Brain microvascular endothelial cell (primary cell): Measurements from ENCODE around the gene ARF1.

ENCODE experiments used
- DNase-seq: peaks from one replicate; pipeline ENCODE4 v3.0.0-alpha.2; 2020
- H3K27ac ChIP-seq: fragments of 250-450 bp; sonication (Bioruptor Pico); 2 replicates; pipeline ENCODE4 v1.5.1; 2020; ENCODE audit warnings: mild to moderate bottlenecking, moderate library complexity
- H3K27me3 ChIP-seq: fragments of 250-450 bp; sonication (Bioruptor Pico); replicated peaks from 2 replicates; pipeline ENCODE4 v1.5.1; 2020; ENCODE audit warnings: mild to moderate bottlenecking
- H3K36me3 ChIP-seq: fragments of 250-450 bp; sonication (Bioruptor Pico); replicated peaks from 2 replicates; pipeline ENCODE4 v1.5.1; 2020; ENCODE audit warnings: mild to moderate bottlenecking
- H3K4me3 ChIP-seq: 2 replicates; pipeline ENCODE4 v1.5.1; 2011; ENCODE audit warnings: low read depth, mild to moderate bottlenecking, control low read depth, low read length, moderate library complexity
- in situ Hi-C: cut with HindIII; loops from 2 replicates; pipeline ENCODE4 v1.10.0; 2017; ENCODE audit warnings: low sequenced_read_pairs, low pct_ligation_motif_present
- TF ChIP-seq, protein P1 (sequence below): IDR thresholded peaks from 2 replicates; pipeline ENCODE4 v1.5.1; 2011; ENCODE audit warnings: low read depth, mild to moderate bottlenecking, moderate library complexity, low read length, control low read depth, inconsistent platforms; ENCODE audit errors: missing control alignments

Gene ARF1

DNA sequence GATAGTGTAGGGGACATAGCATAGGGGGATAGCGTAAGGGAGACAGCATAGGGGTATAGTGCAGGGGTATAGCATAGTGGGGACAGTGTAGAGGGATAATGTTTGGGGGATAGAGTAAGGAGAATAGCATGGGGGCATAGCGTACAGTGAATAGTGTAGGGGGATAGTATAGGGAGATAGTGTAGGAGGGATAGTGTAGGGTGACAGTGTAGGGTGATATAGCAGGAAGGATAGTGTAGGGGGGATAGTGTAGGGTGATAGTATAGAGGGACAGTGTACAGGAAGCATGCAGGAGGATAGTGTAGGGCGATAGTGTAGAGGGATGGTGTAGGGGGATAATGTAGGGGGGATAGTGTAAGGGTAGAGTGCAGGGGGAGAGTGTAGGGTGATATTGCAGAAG, 11.7 kb upstream of the ARF1 start:
- Histone ChIP-seq H3K27ac (no peak overlapping the region), H3K27me3 (peaks cover 6% of the 10 kb centered on the region), H3K36me3 (no peaks in the 10 kb centered on the region), H3K4me3 (no peak overlapping the region)
- in situ Hi-C loops: no loop called here
- TF ChIP-seq, protein P1, sequence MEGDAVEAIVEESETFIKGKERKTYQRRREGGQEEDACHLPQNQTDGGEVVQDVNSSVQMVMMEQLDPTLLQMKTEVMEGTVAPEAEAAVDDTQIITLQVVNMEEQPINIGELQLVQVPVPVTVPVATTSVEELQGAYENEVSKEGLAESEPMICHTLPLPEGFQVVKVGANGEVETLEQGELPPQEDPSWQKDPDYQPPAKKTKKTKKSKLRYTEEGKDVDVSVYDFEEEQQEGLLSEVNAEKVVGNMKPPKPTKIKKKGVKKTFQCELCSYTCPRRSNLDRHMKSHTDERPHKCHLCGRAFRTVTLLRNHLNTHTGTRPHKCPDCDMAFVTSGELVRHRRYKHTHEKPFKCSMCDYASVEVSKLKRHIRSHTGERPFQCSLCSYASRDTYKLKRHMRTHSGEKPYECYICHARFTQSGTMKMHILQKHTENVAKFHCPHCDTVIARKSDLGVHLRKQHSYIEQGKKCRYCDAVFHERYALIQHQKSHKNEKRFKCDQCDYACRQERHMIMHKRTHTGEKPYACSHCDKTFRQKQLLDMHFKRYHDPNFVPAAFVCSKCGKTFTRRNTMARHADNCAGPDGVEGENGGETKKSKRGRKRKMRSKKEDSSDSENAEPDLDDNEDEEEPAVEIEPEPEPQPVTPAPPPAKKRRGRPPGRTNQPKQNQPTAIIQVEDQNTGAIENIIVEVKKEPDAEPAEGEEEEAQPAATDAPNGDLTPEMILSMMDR: no peak
- no peak for DNase-seq

- peaks cover 5% of the 10 kb centered on the region for H3K27me3 ChIP-seq
- no peaks in the 10 kb centered on the region for H3K36me3 ChIP-seq
- H3K4me3 ChIP-seq: no peak overlapping the region
- H3K27ac ChIP-seq: no peak overlapping the region
- TF ChIP-seq, protein P1: no peak
- DNase-seq: no peak
- in situ Hi-C loops: no loop called here
Observed at GRCh38 chr1:228071839-228072657, 10.5 kb upstream of the ARF1 start.

DNA sequence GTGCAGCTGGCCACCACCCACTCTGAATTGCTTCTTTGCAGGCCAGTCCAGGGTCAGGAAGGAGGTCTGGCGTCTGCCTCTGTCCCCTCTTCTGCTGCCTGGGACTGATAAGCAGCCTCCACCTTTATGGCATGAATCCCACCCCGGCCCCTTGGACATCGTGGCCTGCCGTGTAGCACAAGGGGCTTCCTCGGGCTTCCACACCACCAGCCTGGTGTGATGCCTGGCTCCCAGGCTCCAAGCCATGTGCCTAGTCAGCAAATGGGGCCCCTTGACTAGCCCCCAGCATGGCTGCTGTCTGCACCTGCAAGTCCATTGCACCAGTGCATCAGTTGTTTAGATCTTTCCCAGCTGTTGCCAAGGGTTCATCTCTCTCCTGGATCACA, 9.9 kb upstream of the ARF1 start:
- Histone ChIP-seq H3K36me3 (no peaks in the 10 kb centered on the region), H3K4me3 (no peak overlapping the region), H3K27me3 (peaks cover 2% of the 10 kb centered on the region), H3K27ac (no peak overlapping the region)
- in situ Hi-C loops: no loop called here
- no peak for DNase-seq
- TF ChIP-seq, protein P1: no peak

DNA sequence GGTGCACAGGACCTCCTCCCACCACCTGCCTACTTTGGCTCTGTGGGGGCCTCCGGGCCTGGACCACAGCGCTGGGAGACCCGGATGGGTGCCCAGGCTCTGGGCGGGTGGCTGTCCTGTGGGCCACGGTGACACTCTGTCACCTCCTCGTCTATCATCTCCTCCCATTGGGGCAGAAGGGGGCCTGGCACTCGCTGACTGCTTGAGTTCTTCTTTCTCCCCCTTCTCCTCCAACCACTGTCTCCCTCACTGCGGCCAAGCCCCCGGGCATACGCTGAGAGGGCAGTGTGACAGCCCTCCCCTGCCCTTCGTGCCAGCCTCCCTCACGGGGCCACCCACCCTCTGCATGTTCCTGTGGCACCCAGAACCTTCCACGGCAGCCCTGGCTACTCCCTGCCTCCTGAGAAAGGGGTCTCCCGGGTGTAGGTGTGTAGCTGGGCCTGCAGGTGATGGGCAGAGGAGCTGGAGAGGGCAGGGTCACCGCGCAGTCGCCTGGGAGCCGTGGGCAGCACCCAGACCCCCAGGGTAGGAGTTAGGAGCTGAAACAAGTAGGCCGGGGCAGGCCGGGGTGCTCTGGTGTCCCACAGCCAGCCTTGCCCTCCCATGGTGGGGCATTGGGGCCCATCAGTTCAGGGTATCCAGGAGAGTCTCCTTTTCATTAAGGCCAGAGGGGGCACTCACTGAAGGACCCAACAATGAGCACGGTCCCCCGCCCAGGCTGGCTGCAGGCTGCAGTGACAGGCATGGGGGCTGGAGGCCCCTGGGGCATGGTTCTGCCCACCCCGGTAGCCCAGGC, 9.2 kb upstream of the ARF1 start:
- H3K4me3 ChIP-seq: no peak overlapping the region
- in situ Hi-C loops: no loop called here

GRCh38 chr1:228073857-228074545, 8.5 kb upstream of the ARF1 start:
- Histone ChIP-seq H3K36me3 (no peaks in the 10 kb centered on the region), H3K4me3 (no peak overlapping the region), H3K27me3 (peaks cover 2% of the 10 kb centered on the region), H3K27ac (no peak overlapping the region)
- TF ChIP-seq, protein P1: peak; percentile 34
- in situ Hi-C loops: no loop called here
- no peak for DNase-seq

More for the DNA sequence above, 9.2 kb upstream of the ARF1 start:
- Histone ChIP-seq H3K27me3 (peaks cover 2% of the 10 kb centered on the region), H3K36me3 (no peaks in the 10 kb centered on the region), H3K27ac (no peak overlapping the region)
- TF ChIP-seq, protein P1: no peak
- DNase-seq: no peak
